ENCODE data around the gene OPTC.
"Not testable (repeated sequence)": the region's sequence is repeated elsewhere in the genome, so short reads cannot be mapped to it uniquely, and the experiment has no call there.

OPTC gene

GRCh38 chr1:203465948-203466347, 28.0 kb upstream of the OPTC start:
- no peak for DNase-seq

- not testable (repeated sequence) for DNase-seq
These were observed 26.9 kb upstream of the OPTC start for GRCh38 chr1:203466906-203467549.

- DNase-seq: no peak
These were observed 26.4 kb upstream of the OPTC start for GRCh38 chr1:203467550-203467921.

DNA sequence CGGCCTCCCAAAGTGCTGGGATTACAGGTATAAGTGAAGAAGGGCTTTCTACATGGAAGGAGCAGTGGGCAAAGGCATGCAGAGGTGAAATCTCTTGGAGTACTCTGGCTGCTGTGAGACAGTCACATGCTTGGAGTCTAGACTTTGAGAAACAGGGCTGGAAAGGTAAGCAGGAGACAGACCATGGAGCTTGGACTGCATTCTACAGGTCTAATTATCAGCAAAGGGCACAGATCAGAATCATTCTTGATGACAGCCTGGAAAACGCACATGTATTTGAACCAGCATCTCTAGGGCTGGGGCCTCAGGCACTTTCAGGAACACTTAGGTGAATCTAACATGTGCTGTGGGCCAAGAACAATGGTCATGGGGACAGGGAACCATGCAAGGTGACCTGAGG, 25.6 kb upstream of the OPTC start:
- DNase-seq: no peak

- DNase-seq: no peak
These were observed 23.7 kb upstream of the OPTC start for GRCh38 chr1:203470240-203470639.

- DNase-seq: no peak
These were observed 22.1 kb upstream of the OPTC start for GRCh38 chr1:203471841-203472240.

- no peak for DNase-seq
These were observed 20.7 kb upstream of the OPTC start for GRCh38 chr1:203473281-203473680.

DNA sequence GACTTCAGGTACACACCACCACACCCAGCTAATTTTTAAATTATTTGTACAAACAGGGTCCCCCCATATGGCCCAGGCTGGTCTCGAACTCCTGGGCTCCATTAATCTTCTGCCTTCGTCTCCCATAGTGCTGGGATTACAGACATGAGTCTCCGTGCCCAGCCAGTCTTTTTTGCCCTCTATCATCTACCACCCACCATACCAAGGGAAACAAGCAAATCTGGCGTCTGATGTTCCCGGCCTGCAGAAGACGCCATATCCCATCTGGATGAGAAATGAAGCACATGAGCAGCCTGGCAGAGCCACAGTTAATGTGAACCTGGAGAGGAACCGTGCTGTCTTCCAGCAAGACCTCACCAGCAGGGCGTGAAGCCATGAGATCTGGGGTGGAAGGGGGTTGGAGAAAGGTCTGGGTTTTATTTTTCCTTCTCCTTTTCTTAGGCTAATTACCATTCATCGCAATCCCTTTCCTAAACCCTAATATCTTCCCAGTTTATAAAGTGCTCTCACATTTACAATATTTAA, 20.1 kb upstream of the OPTC start:
- no peak for DNase-seq

- DNase-seq: no peak
These were observed 18.7 kb upstream of the OPTC start, which contains the start of gene PRELP for GRCh38 chr1:203475012-203475981. Gene PRELP, plus strand, starts transcription at chr1:203475806. Its CDS starts 7,379 bp downstream, at chr1:203483185.

GRCh38 chr1:203476216-203476814, 17.6 kb upstream of the OPTC start:
- DNase-seq: no peak

DNA sequence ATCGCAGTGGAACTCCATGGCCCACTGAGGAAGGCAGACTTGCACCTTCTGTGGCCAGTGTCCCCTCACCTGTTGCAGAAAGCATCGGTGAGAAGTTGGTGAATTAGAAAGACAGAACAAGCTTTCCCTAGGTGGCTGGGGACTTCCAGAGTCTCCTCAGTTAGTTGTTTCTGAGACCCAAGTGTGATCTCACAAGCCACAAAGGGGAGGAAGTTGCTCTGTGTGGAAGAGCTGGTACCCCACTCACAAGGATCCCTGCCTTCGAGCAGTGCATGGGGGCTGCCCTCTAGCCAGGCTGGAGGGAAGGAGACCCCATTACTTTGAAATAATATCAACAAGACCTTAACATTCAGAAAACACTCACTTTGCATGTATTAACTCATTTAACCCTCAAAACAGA, 16.2 kb upstream of the OPTC start:
- DNase-seq: no peak

DNA sequence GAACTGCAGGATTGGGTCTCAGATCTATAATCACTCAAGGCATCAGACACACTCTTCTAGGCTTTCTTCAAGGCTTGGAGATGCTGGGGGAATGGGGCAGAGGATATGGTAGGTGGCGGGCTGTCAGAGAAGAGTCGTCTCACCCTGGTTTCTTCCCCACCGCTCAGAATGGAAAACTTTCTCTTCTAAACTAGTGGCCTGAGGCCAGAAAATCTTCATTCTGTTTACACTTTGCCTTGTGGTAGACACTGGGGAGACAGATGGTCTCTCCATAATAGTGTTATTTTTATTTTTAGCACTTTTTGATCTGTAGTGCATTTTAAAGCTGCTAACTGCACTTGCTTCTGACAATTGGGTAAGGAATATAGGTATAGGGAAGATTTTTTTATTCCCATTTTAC, 15.7 kb upstream of the OPTC start:
- no peak for DNase-seq

DNA sequence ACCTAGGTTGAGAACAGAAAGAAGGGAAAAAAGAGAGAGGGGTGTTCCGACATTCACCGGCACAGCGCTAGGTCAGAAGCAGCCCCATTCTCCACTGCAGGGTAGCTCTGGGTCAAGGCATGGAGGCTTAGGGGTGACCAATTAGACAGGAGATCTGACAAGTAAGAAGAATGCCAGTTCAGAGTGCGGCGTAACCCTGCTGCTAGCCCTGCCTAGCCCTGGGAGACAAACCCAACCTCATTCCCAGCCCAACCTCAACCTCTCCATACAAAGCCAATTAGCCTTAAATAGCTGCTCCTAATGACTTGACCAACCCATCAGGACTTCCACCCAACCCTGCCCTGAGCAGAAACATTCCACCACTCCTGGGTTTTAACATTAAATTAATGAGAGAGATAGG, 15.0 kb upstream of the OPTC start:
- no peak for DNase-seq

DNA sequence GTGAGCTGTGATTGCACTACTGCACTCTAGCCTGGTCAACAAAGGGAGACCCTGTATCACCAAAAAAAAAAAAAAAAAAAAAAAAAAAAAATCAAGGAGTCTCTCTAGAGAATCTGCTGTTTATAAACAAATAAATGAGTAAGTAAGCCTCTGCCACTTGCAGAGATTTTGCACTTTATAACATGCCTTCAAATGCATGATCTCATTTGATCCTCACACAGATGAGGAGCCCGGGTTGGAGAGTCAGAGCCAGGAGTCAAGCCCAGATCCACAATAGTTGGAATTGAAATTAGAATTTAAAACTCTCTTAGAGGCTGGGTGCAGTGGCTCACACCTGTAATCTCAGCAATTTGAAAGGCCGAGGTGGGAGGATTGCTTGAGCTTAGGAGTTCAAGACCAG, 14.3 kb upstream of the OPTC start:
- no peak for DNase-seq

GRCh38 chr1:203480084-203480483, 13.9 kb upstream of the OPTC start:
- no peak for DNase-seq

GRCh38 chr1:203480525-203481084, 13.3 kb upstream of the OPTC start:
- no peak for DNase-seq

DNA sequence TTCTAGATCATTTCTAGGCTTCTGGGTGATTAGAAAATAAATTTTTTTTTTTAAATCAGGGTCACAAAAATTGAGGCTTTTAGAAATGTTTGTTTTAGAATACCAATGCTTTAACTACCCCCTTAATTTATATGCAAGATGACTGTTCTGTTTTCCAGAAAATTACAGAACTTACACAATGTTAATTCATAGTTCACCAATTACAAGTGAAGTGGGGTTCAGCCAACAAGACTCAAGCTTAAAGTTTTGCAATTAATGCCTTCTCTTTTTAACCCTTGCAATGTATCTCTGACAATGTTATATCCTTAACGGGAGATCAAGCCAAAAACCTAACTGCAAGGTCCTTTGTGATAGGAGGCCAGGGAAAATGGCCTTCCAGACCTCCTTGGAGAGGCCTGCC, 12.8 kb upstream of the OPTC start:
- DNase-seq: no peak

DNA sequence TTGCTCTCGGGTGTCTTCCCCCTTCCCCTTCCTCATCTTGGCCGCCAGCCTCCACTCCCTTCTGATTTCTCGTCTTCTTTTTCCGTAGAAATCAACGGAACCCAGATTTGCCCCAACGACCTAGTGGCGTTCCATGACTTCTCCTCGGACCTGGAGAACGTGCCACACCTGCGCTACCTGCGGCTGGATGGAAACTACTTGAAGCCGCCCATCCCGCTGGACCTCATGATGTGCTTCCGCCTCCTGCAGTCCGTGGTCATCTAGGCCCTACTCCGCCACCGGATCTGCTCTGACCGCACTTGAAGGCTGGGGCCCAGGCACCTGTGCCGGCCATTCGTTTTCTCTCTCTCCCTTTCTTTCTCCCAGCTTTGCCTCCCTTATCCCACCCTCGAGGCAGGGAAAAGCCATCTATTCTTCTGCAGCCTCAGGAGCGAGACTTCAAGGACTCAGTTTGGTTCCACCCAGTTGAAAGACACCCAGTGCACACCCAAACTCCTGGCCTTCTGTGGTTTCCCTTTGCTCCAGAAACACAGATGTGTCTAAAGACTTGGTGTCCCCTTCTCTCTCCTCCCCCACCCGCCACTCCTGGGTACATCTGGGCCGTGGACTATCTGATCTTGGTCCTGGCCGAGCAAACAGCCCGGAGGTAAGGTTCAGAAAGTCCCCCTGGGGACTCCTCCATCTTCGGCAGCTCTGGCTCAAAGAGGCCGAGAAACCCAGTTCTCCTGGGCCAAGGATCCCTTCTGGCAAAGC, 7.2 kb upstream of the OPTC start:
- no peak for DNase-seq

- DNase-seq: no peak
These were observed 5.4 kb upstream of the OPTC start for GRCh38 chr1:203488539-203488938.

GRCh38 chr1:203490607-203491006, 3.3 kb upstream of the OPTC start:
- DNase-seq: no peak

DNA sequence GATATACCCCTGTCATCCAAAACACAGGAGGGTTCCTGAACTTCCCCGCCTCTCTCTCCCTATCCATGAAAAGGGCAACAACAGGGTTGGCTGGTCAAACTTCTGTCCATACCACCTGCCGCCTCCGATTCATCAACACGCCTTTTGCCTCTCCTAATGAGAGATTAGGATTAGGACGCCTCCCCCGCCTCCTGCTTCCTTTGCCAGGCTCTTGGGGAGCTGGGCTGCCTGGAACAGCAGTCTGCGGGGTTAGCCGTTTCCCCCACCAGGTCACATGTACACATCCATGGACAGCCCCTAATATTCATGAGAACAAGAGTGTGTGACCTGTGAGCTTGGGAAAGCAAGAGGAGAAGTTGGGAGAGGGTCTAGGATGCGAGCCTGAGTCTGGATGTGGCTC, 2.3 kb upstream of the OPTC start:
- no peak for DNase-seq

DNA sequence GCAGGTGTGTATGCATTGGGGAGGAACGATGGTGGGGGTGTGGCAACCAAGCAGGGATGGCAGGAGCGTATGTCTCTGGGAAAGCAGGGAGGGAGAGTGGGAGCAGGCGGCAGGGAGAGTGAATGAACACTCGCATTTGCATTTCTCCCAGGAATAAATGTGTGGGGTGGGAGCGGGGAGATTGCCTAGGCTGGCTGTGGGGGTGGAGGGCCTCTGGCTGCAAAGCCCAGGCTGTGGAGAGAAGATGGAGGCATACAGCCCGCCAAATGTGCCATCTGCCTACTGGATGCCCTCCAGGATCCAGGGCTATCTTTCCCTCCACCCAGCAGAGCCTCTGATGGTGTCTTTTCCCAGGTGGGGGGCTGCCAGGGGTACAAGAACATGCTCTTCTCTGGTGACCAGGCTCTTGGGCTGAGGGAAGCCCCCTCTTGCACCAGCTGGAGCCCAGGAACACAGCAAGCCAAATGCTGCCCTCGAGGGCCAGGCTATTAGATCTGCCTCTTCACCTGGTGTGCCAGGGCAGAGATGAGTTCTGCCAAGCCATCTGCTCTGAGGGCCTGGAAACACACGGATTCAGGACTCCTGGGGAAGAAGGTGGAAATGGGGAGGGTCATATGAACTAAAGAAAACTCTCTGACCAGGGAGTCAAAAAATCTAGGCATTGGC, 1.7 kb upstream of the OPTC start:
- no peak for DNase-seq
